Adrenal gland (tissue), 5 donors: ENCODE results near the gene FANCE.

Experiments
- POLR2A ChIP-seq, 2 donors: fragments of 450-650 bp; IDR thresholded peaks; one replicate each; pipeline ENCODE4 v1.6.1; 2017; ENCODE audit warnings: antibody characterized with exemption in 2 of 2, mild to moderate bottlenecking in 2 of 2, moderate library complexity in 1 of 2
- TF ChIP-seq, protein P1 (sequence below), 6 experiments: fragments of 450-650 bp in 4 of 6; fragments of 200-600 bp in 2 of 6; sonication (generic) in 1 of 6; IDR thresholded peaks; 1 replicate in 5 of 6; 2 replicates in 1 of 6; pipeline versions ENCODE4 v1.5.1 to v1.8.0; 2016 to 2021; ENCODE audit warnings: antibody characterized with exemption in 6 of 6, mild to moderate bottlenecking in 2 of 6, moderate library complexity in 1 of 6
- donor health status: DM: no; HTN: no; CAD: no.

DNA sequence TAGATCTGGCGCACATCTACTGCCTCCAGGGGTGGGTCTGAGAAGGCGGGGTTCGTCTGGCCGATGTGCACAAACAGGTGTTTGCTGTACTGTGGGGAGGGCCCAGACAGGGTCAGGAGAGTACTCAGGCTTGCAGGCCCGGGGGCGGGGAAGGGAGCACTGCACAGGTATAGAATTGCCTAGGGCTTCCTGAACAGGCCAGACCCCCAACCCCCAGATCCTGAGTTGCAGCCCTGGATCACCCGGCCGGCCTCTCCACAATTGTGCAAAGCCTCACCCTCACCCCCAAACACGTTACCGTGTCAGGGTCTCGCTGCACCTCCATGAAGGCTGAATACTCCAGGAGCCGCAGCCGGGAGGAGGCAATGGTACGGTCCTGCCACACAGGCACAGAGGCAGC, 23.9 kb downstream of the FANCE start:
- TF ChIP-seq, protein P1, sequence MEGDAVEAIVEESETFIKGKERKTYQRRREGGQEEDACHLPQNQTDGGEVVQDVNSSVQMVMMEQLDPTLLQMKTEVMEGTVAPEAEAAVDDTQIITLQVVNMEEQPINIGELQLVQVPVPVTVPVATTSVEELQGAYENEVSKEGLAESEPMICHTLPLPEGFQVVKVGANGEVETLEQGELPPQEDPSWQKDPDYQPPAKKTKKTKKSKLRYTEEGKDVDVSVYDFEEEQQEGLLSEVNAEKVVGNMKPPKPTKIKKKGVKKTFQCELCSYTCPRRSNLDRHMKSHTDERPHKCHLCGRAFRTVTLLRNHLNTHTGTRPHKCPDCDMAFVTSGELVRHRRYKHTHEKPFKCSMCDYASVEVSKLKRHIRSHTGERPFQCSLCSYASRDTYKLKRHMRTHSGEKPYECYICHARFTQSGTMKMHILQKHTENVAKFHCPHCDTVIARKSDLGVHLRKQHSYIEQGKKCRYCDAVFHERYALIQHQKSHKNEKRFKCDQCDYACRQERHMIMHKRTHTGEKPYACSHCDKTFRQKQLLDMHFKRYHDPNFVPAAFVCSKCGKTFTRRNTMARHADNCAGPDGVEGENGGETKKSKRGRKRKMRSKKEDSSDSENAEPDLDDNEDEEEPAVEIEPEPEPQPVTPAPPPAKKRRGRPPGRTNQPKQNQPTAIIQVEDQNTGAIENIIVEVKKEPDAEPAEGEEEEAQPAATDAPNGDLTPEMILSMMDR (IDR thresholded peaks at IDR 0.05): no peak
- TF ChIP-seq POLR2A (IDR thresholded peaks at IDR 0.05): no peak
